CD8-positive, alpha-beta memory T cell (primary cell): Measurements from ENCODE around the gene PMAIP1. TPM values are rescaled to one million over a fixed set of nuclear protein-coding genes. Genes with fewer than 3 reads are reported as not detected.

Experiments
- CTCF ChIA-PET: fragments of 350-600 bp; sonication (Branson Sonifier 250); formaldehyde crosslinking; loops from one replicate; lab custom pipeline; 2021; ENCODE audit warnings: antibody characterized with exemption; lab: Charles Lee
- POLR2A ChIA-PET: fragments of 350-600 bp; sonication (Branson Sonifier 250); formaldehyde crosslinking; loops from one replicate; lab custom pipeline; 2021; ENCODE audit warnings: antibody characterized with exemption; lab: Charles Lee
- DNase-seq, 5 donors: peaks; one replicate each; pipeline versions ENCODE4 v3.0.0 to v3.0.0-alpha.2; 2020 to 2022; ENCODE audit warnings: mixed read lengths in 1 of 5
- H3K27ac ChIP-seq: one replicate; pipeline ENCODE4 v1.7.0; 2013; ENCODE audit warnings: low read depth, mild to moderate bottlenecking, low read length, moderate library complexity
- H3K27me3 ChIP-seq: 2 replicates; pipeline ENCODE4 v1.7.0; 2013; ENCODE audit warnings: low read length, mild to moderate bottlenecking; ENCODE audit not compliant: insufficient read depth, poor library complexity, severe bottlenecking
- H3K36me3 ChIP-seq: 2 replicates; pipeline ENCODE4 v1.7.0; 2013; ENCODE audit warnings: mild to moderate bottlenecking, low read length, moderate library complexity; ENCODE audit not compliant: insufficient read depth
- H3K4me1 ChIP-seq: 2 replicates; pipeline ENCODE4 v1.7.0; 2013; ENCODE audit warnings: mild to moderate bottlenecking, low read length, moderate library complexity; ENCODE audit not compliant: insufficient read depth
- H3K4me3 ChIP-seq: 2 replicates; pipeline ENCODE4 v1.7.0; 2013; ENCODE audit warnings: mild to moderate bottlenecking, low read length
- H3K9me3 ChIP-seq: 2 replicates; pipeline ENCODE4 v1.7.0; 2013; ENCODE audit warnings: mild to moderate bottlenecking, low read length
- H3K27ac Mint-ChIP-seq, 8 donors: one replicate each; pipeline ENCODE4 v1.8.0; 2020 to 2021; ENCODE audit warnings: mixed read lengths in 8 of 8, mild to moderate bottlenecking in 6 of 8, inconsistent platforms in 3 of 8, moderate library complexity in 3 of 8
- H3K27me3 Mint-ChIP-seq, 2 donors: one replicate each; pipeline ENCODE4 v1.8.0; 2020 to 2021; ENCODE audit warnings: mixed read lengths in 2 of 2, mild to moderate bottlenecking in 1 of 2, moderate library complexity in 1 of 2
- H3K36me3 Mint-ChIP-seq, 3 donors: one replicate each; pipeline ENCODE4 v1.8.0; 2020 to 2021; ENCODE audit warnings: mixed read lengths in 3 of 3, inconsistent platforms in 1 of 3, mild to moderate bottlenecking in 1 of 3
- H3K4me1 Mint-ChIP-seq, 3 donors: one replicate each; pipeline ENCODE4 v1.8.0; 2020 to 2021; ENCODE audit warnings: mixed read lengths in 3 of 3, inconsistent platforms in 1 of 3, mild to moderate bottlenecking in 1 of 3
- H3K4me3 Mint-ChIP-seq, 7 donors: one replicate each; pipeline ENCODE4 v1.8.0; 2020 to 2021; ENCODE audit warnings: mixed read lengths in 7 of 7, mild to moderate bottlenecking in 6 of 7, moderate library complexity in 4 of 7, inconsistent platforms in 2 of 7
- H3K9me3 Mint-ChIP-seq, 5 donors: one replicate each; pipeline ENCODE4 v1.8.0; 2020 to 2022; ENCODE audit warnings: mixed read lengths in 5 of 5, mild to moderate bottlenecking in 3 of 5, moderate library complexity in 2 of 5, inconsistent platforms in 1 of 5
- polyA plus RNA-seq: library from polyadenylated mRNA; unstranded; fragments of 300-500 nt; fragmentation: Illumina TruSeq; gene quantifications from one replicate; pipeline ENCODE4 v1.2.3, GENCODE V29; 2021
- total RNA-seq, 2 experiments: library from RNA; stranded (reverse); gene quantifications; one replicate each; pipeline ENCODE4 v1.2.3, GENCODE V29; 2021

PMAIP1 gene
- total and polyA plus RNA-seq, 3 experiments from 2014 or later: 15.0 to 83.6 (median 82.8) TPM

- ChIA-PET CTCF (no interaction called here), POLR2A (no interaction called here)
- no peaks in the 10 kb centered on the region for H3K9me3 ChIP-seq
- Mint-ChIP-seq H3K4me3 (no peak overlapping the region), H3K4me1 (no peaks in the 10 kb centered on the region), H3K27ac (no peak overlapping the region), H3K27me3 (peaks cover 0 to 8% of the 10 kb centered on the region in 2 donors), H3K36me3 (no peaks in the 10 kb centered on the region), H3K9me3 (no peaks in the 10 kb centered on the region)
- no peak overlapping the region for H3K27ac ChIP-seq
- H3K4me1 ChIP-seq: no peaks in the 10 kb centered on the region
- DNase-seq: no peak
- H3K36me3 ChIP-seq: no peaks in the 10 kb centered on the region
- H3K27me3 ChIP-seq: no peaks in the 10 kb centered on the region
- H3K4me3 ChIP-seq: no peak overlapping the region
These were observed 38.9 kb downstream of the PMAIP1 start for GRCh38 chr18:59938676-59939075.

- no peak for DNase-seq
- Mint-ChIP-seq H3K27ac (no peak overlapping the region), H3K9me3 (no peaks in the 10 kb centered on the region), H3K36me3 (no peaks in the 10 kb centered on the region), H3K4me3 (no peak overlapping the region), H3K27me3 (peaks cover 0 to 6% of the 10 kb centered on the region in 2 donors), H3K4me1 (no peaks in the 10 kb centered on the region)
- Histone ChIP-seq H3K27ac (no peak overlapping the region), H3K27me3 (no peaks in the 10 kb centered on the region), H3K4me1 (no peaks in the 10 kb centered on the region), H3K4me3 (no peak overlapping the region), H3K9me3 (no peaks in the 10 kb centered on the region), H3K36me3 (no peaks in the 10 kb centered on the region)
- ChIA-PET CTCF (no interaction called here), POLR2A (no interaction called here)
These were observed 39.3 kb downstream of the PMAIP1 start for GRCh38 chr18:59939127-59939526.

- no peak overlapping the region for H3K27ac ChIP-seq
- H3K27ac Mint-ChIP-seq: no peak overlapping the region
- ChIA-PET CTCF (interaction anchor here (0.6 kb wide), 1 partner anchor 541 kb away, joined by 3 read pairs; no protein-coding TSS in a partner anchor), POLR2A (no interaction called here)
- H3K4me1 Mint-ChIP-seq: no peaks in the 10 kb centered on the region
- H3K4me3 ChIP-seq: no peak overlapping the region
- no peaks in the 10 kb centered on the region for H3K36me3 Mint-ChIP-seq
- peaks cover 0 to 5% of the 10 kb centered on the region in 2 donors for H3K27me3 Mint-ChIP-seq
- no peak overlapping the region for H3K4me3 Mint-ChIP-seq
- H3K9me3 Mint-ChIP-seq: no peaks in the 10 kb centered on the region
- H3K9me3 ChIP-seq: no peaks in the 10 kb centered on the region
- H3K36me3 ChIP-seq: no peaks in the 10 kb centered on the region
- no peak for DNase-seq
- no peaks in the 10 kb centered on the region for H3K4me1 ChIP-seq
- H3K27me3 ChIP-seq: no peaks in the 10 kb centered on the region
These were observed 40.3 kb downstream of the PMAIP1 start for GRCh38 chr18:59940068-59940467.

- H3K27me3 ChIP-seq: no peaks in the 10 kb centered on the region
These were observed 41.5 kb downstream of the PMAIP1 start for GRCh38 chr18:59941331-59941730.

GRCh38 chr18:59942601-59943000, 42.8 kb downstream of the PMAIP1 start:
- no peaks in the 10 kb centered on the region for H3K36me3 Mint-ChIP-seq
- no peak for DNase-seq
- Histone ChIP-seq H3K27me3 (no peaks in the 10 kb centered on the region), H3K9me3 (no peaks in the 10 kb centered on the region), H3K4me3 (no peak overlapping the region), H3K36me3 (no peaks in the 10 kb centered on the region), H3K27ac (no peak overlapping the region), H3K4me1 (no peaks in the 10 kb centered on the region)
- H3K27ac Mint-ChIP-seq: no peak overlapping the region
- no peaks in the 10 kb centered on the region for H3K4me1 Mint-ChIP-seq
- peaks cover 0 to 5% of the 10 kb centered on the region in 2 donors for H3K27me3 Mint-ChIP-seq
- ChIA-PET POLR2A (no interaction called here), CTCF (no interaction called here)
- no peak overlapping the region for H3K4me3 Mint-ChIP-seq
- H3K9me3 Mint-ChIP-seq: no peaks in the 10 kb centered on the region

More at GRCh38 chr18:59941331-59941730, 41.5 kb downstream of the PMAIP1 start:
- no peak overlapping the region for H3K27ac ChIP-seq
- H3K36me3 Mint-ChIP-seq: no peaks in the 10 kb centered on the region
- H3K9me3 ChIP-seq: no peaks in the 10 kb centered on the region
- H3K4me3 ChIP-seq: no peak overlapping the region
- CTCF ChIA-PET: no interaction called here
- DNase-seq: no peak
- H3K9me3 Mint-ChIP-seq: no peaks in the 10 kb centered on the region
- no peaks in the 10 kb centered on the region for H3K36me3 ChIP-seq
- H3K4me1 Mint-ChIP-seq: no peaks in the 10 kb centered on the region
- peak overlapping the region in 2 of 8 donors; percentile 23 to 68 for H3K27ac Mint-ChIP-seq
- H3K4me1 ChIP-seq: no peaks in the 10 kb centered on the region
- H3K27me3 Mint-ChIP-seq: peaks cover 0 to 5% of the 10 kb centered on the region in 2 donors
- POLR2A ChIA-PET: no interaction called here
- H3K4me3 Mint-ChIP-seq: no peak overlapping the region

GRCh38 chr18:59945544-59945943, 45.7 kb downstream of the PMAIP1 start:
- no peak overlapping the region for H3K27ac ChIP-seq
- Mint-ChIP-seq H3K27ac (no peak overlapping the region), H3K4me3 (no peak overlapping the region), H3K36me3 (no peaks in the 10 kb centered on the region), H3K27me3 (peaks cover 0 to 5% of the 10 kb centered on the region in 2 donors), H3K4me1 (peaks cover 0 to 3% (median 0%) of the 10 kb centered on the region in 3 donors), H3K9me3 (no peaks in the 10 kb centered on the region)
- no peaks in the 10 kb centered on the region for H3K9me3 ChIP-seq
- no peaks in the 10 kb centered on the region for H3K4me1 ChIP-seq
- H3K36me3 ChIP-seq: no peaks in the 10 kb centered on the region
- H3K4me3 ChIP-seq: no peak overlapping the region
- ChIA-PET POLR2A (no interaction called here), CTCF (no interaction called here)
- no peaks in the 10 kb centered on the region for H3K27me3 ChIP-seq
- DNase-seq: no peak

GRCh38 chr18:59950215-59950944, 50.6 kb downstream of the PMAIP1 start:
- H3K4me1 ChIP-seq: no peaks in the 10 kb centered on the region
- no peak overlapping the region for H3K27ac ChIP-seq
- no peak overlapping the region for H3K4me3 ChIP-seq
- H3K36me3 ChIP-seq: no peaks in the 10 kb centered on the region
- Mint-ChIP-seq H3K4me1 (peaks cover 0 to 26% (median 15%) of the 10 kb centered on the region in 3 donors), H3K9me3 (no peaks in the 10 kb centered on the region), H3K4me3 (no peak overlapping the region), H3K27ac (peak overlapping the region in 1 of 8 donors; percentile 81), H3K36me3 (no peaks in the 10 kb centered on the region), H3K27me3 (peaks cover 0 to 1% of the 10 kb centered on the region in 2 donors)
- no peaks in the 10 kb centered on the region for H3K9me3 ChIP-seq
- CTCF ChIA-PET: no interaction called here
- POLR2A ChIA-PET: no interaction called here
- no peaks in the 10 kb centered on the region for H3K27me3 ChIP-seq
- DNase-seq: no peak

GRCh38 chr18:59951591-59951990, 51.8 kb downstream of the PMAIP1 start:
- H3K36me3 ChIP-seq: no peaks in the 10 kb centered on the region
- H3K9me3 ChIP-seq: no peaks in the 10 kb centered on the region
- no peak overlapping the region for H3K4me3 ChIP-seq
- no peak overlapping the region for H3K27ac ChIP-seq
- H3K4me1 ChIP-seq: no peaks in the 10 kb centered on the region
- Mint-ChIP-seq H3K4me3 (no peak overlapping the region), H3K27ac (no peak overlapping the region), H3K27me3 (peaks cover 0 to 1% of the 10 kb centered on the region in 2 donors), H3K9me3 (no peaks in the 10 kb centered on the region), H3K4me1 (peaks cover 0 to 26% (median 15%) of the 10 kb centered on the region in 3 donors), H3K36me3 (no peaks in the 10 kb centered on the region)
- CTCF ChIA-PET: no interaction called here
- DNase-seq: no peak
- POLR2A ChIA-PET: no interaction called here
- H3K27me3 ChIP-seq: no peaks in the 10 kb centered on the region
